CD14-positive monocyte (primary cell): ENCODE measurements around the gene NNMT. TPM values are rescaled to one million over a fixed set of nuclear protein-coding genes. Genes with fewer than 3 reads are reported as not detected.
"Not testable (repeated sequence)": the region's sequence is repeated elsewhere in the genome, so short reads cannot be mapped to it uniquely, and the experiment has no call there.

ENCODE experiments used
- DNase-seq, 3 donors: peaks; one replicate each; pipeline ENCODE4 v3.0.0-alpha.2; 2011 to 2022
- H2AFZ ChIP-seq: 2 replicates; pipeline ENCODE4 v1.6.0; 2012; ENCODE audit warnings: mild to moderate bottlenecking, low read depth, low read length, inconsistent platforms; ENCODE audit not compliant: insufficient read depth, poor library complexity, severe bottlenecking
- H3K27ac ChIP-seq, 2 donors: 1 replicate in 1 of 2; 2 replicates in 1 of 2; pipeline ENCODE4 v1.5.1; 2012 to 2013; ENCODE audit warnings: low read length in 2 of 2, control low read depth in 1 of 2, inconsistent platforms in 1 of 2, low read depth in 1 of 2, mild to moderate bottlenecking in 1 of 2
- H3K27me3 ChIP-seq, 2 donors: one replicate each; pipeline versions ENCODE4 v1.6.0 to v1.6.1; 2011 to 2013; ENCODE audit warnings: low read length in 2 of 2; ENCODE audit not compliant: control insufficient read depth in 2 of 2, insufficient read depth in 2 of 2
- H3K36me3 ChIP-seq, 2 donors: replicated peaks in 1 of 2; 1 replicate in 1 of 2; 2 replicates in 1 of 2; pipeline versions ENCODE4 v1.5.1 to v1.6.1; 2012 to 2013; ENCODE audit warnings: low read length in 2 of 2, control low read depth in 1 of 2, inconsistent platforms in 1 of 2, mild to moderate bottlenecking in 1 of 2; ENCODE audit not compliant: insufficient read depth in 2 of 2, control insufficient read depth in 1 of 2
- H3K4me1 ChIP-seq, 2 donors: 1 replicate in 1 of 2; 2 replicates in 1 of 2; pipeline versions ENCODE4 v1.5.1 to v1.6.1; 2012 to 2013; ENCODE audit warnings: low read length in 2 of 2, control low read depth in 1 of 2, inconsistent platforms in 1 of 2, mild to moderate bottlenecking in 1 of 2, moderate library complexity in 1 of 2; ENCODE audit not compliant: insufficient read depth in 2 of 2, control insufficient read depth in 1 of 2
- H3K4me2 ChIP-seq: replicated peaks from 2 replicates; pipeline ENCODE3; 2012; ENCODE audit warnings: low read length, moderate library complexity, mild to moderate bottlenecking; ENCODE audit not compliant: poor library complexity, severe bottlenecking; ENCODE audit errors: extremely low read depth
- H3K4me3 ChIP-seq, 3 experiments: fragments of 200-600 bp in 1 of 3; sonication (generic) in 1 of 3; replicated peaks in 1 of 3; 1 replicate in 2 of 3; 2 replicates in 1 of 3; pipeline ENCODE4 v1.5.1; 2011 to 2013; ENCODE audit warnings: low read length in 3 of 3, mild to moderate bottlenecking in 3 of 3, control low read depth in 2 of 3, low read depth in 2 of 3, inconsistent platforms in 1 of 3, moderate library complexity in 1 of 3
- H3K79me2 ChIP-seq: 2 replicates; pipeline ENCODE4 v1.6.0; 2012; ENCODE audit warnings: mild to moderate bottlenecking, control low read depth, inconsistent platforms, low read length, moderate library complexity; ENCODE audit not compliant: insufficient read depth
- H3K9ac ChIP-seq: 2 replicates; pipeline ENCODE4 v1.6.0; 2017; ENCODE audit warnings: low read length, mild to moderate bottlenecking; ENCODE audit not compliant: insufficient read depth, poor library complexity, severe bottlenecking
- H3K9me3 ChIP-seq, 2 donors: replicated peaks in 1 of 2; 1 replicate in 1 of 2; 2 replicates in 1 of 2; pipeline versions ENCODE4 v1.5.1 to v1.6.1; 2012 to 2013; ENCODE audit warnings: low read length in 2 of 2, control low read depth in 1 of 2; ENCODE audit not compliant: control insufficient read depth in 1 of 2, insufficient read depth in 1 of 2
- H4K20me1 ChIP-seq: 2 replicates; pipeline ENCODE4 v1.6.0; 2012; ENCODE audit warnings: mild to moderate bottlenecking, low read length, control low read depth, moderate library complexity; ENCODE audit not compliant: insufficient read depth
- H3K27ac Mint-ChIP-seq, 7 donors: one replicate each; pipeline ENCODE4 v1.8.0; 2020; ENCODE audit warnings: mild to moderate bottlenecking in 7 of 7, mixed read lengths in 7 of 7, moderate library complexity in 6 of 7, inconsistent platforms in 2 of 7
- H3K27me3 Mint-ChIP-seq, 3 donors: one replicate each; pipeline ENCODE4 v1.8.0; 2021 to 2022; ENCODE audit warnings: low read depth in 3 of 3, mild to moderate bottlenecking in 3 of 3, mixed read lengths in 3 of 3, moderate library complexity in 3 of 3, inconsistent platforms in 1 of 3
- H3K36me3 Mint-ChIP-seq, 2 donors: one replicate each; pipeline ENCODE4 v1.8.0; 2020; ENCODE audit warnings: mixed read lengths in 2 of 2, inconsistent platforms in 1 of 2, mild to moderate bottlenecking in 1 of 2
- H3K4me1 Mint-ChIP-seq: one replicate; pipeline ENCODE4 v1.8.0; 2020; ENCODE audit warnings: mild to moderate bottlenecking, mixed read lengths
- H3K4me3 Mint-ChIP-seq, 2 donors: one replicate each; pipeline ENCODE4 v1.8.0; 2020; ENCODE audit warnings: mild to moderate bottlenecking in 2 of 2, mixed read lengths in 2 of 2, moderate library complexity in 1 of 2
- H3K9me3 Mint-ChIP-seq, 7 donors: one replicate each; pipeline ENCODE4 v1.8.0; 2020 to 2022; ENCODE audit warnings: mixed read lengths in 7 of 7, mild to moderate bottlenecking in 6 of 7, moderate library complexity in 6 of 7, inconsistent platforms in 2 of 7
- WGBS: methylation state at CpG from one replicate; pipeline ENCODE4 v1.1.5; 2013; ENCODE audit warnings: missing lambda C conversion rate; ENCODE audit not compliant: insufficient coverage; 5-methylcytosine and 5-hydroxymethylcytosine counted together
- intact Hi-C, 2 donors: fragments of 100-400 bp; cut with micrococcal nuclease; formaldehyde crosslinking; loops; one replicate each; pipeline versions ENCODE4 v1.15.0 to v1.15.1; 2023
- polyA plus RNA-seq, 3 donors: library from polyadenylated mRNA; depleted of rRNA in 1 of 3; unstranded in 2 of 3; stranded (reverse) in 1 of 3; fragments of 300-500 nt in 2 of 3; fragments of >200 nt in 1 of 3; fragmentation: Illumina TruSeq in 2 of 3; gene quantifications; 1 replicate in 2 of 3; 2 replicates in 1 of 3; pipeline ENCODE4 v1.2.3, GENCODE V29; 2012 to 2021
- TF ChIP-seq, protein P1 (sequence below): fragments of 200-600 bp; IDR thresholded peaks from one replicate; pipeline ENCODE4 v1.8.0; 2022; ENCODE audit warnings: antibody characterized with exemption, mild to moderate bottlenecking

NNMT gene
- polyA plus RNA-seq, 3 donors = not detected

- no peaks in the 10 kb centered on the region for H3K79me2 ChIP-seq
- H3K27ac ChIP-seq = no peak overlapping the region
- Mint-ChIP-seq H3K4me3 (no peak overlapping the region), H3K27me3 (peaks cover 2 to 11% (median 6%) of the 10 kb centered on the region in 3 donors), H3K4me1 (no peaks in the 10 kb centered on the region), H3K9me3 (peaks cover 4 to 10% (median 8%) of the 10 kb centered on the region in 7 donors), H3K27ac (no peak overlapping the region), H3K36me3 (no peaks in the 10 kb centered on the region)
- H3K9ac ChIP-seq = no peak overlapping the region
- no CpG with 5 or more reads among the region's 1 CpG for WGBS
- H3K4me1 ChIP-seq = no peaks in the 10 kb centered on the region
- no peak overlapping the region for H3K4me2 ChIP-seq
- no peak for DNase-seq
- no peak overlapping the region for H3K4me3 ChIP-seq
- intact Hi-C loops = no loop called here
- H3K36me3 ChIP-seq = no peaks in the 10 kb centered on the region
- peaks cover 4 to 5% of the 10 kb centered on the region in 2 donors for H3K27me3 ChIP-seq
- TF ChIP-seq, protein P1, sequence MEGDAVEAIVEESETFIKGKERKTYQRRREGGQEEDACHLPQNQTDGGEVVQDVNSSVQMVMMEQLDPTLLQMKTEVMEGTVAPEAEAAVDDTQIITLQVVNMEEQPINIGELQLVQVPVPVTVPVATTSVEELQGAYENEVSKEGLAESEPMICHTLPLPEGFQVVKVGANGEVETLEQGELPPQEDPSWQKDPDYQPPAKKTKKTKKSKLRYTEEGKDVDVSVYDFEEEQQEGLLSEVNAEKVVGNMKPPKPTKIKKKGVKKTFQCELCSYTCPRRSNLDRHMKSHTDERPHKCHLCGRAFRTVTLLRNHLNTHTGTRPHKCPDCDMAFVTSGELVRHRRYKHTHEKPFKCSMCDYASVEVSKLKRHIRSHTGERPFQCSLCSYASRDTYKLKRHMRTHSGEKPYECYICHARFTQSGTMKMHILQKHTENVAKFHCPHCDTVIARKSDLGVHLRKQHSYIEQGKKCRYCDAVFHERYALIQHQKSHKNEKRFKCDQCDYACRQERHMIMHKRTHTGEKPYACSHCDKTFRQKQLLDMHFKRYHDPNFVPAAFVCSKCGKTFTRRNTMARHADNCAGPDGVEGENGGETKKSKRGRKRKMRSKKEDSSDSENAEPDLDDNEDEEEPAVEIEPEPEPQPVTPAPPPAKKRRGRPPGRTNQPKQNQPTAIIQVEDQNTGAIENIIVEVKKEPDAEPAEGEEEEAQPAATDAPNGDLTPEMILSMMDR = no peak
- H4K20me1 ChIP-seq = no peaks in the 10 kb centered on the region
- no peak overlapping the region for H2AFZ ChIP-seq
- H3K9me3 ChIP-seq = peaks cover 3 to 9% of the 10 kb centered on the region in 2 donors
Observed at GRCh38 chr11:114330373-114330772, 34.2 kb downstream of the NNMT start.

- H3K4me2 ChIP-seq = peak overlapping the region; percentile 68
- H3K79me2 ChIP-seq = no peaks in the 10 kb centered on the region
- peak overlapping the region in 1 of 7 donors; percentile 58 for H3K27ac Mint-ChIP-seq
- no peak overlapping the region for H3K9ac ChIP-seq
- peaks cover 9 to 10% of the 10 kb centered on the region in 2 donors for H3K4me1 ChIP-seq
- no peaks in the 10 kb centered on the region for H4K20me1 ChIP-seq
- H3K36me3 ChIP-seq = no peaks in the 10 kb centered on the region
- peak; percentile 16 to 51 (median 50) for DNase-seq
- no peaks in the 10 kb centered on the region for H3K9me3 ChIP-seq
- H3K4me3 Mint-ChIP-seq = peak overlapping the region; percentile 54 to 83
- 20% methylated on average over 14 of the region's 18 CpGs for WGBS
- TF ChIP-seq, protein P1 = peak; percentile 81
- H3K27me3 ChIP-seq = peaks cover 0 to 3% of the 10 kb centered on the region in 2 donors
- H3K4me3 ChIP-seq = peak overlapping the region in 1 of 3 experiments; percentile 54
- H2AFZ ChIP-seq = peak overlapping the region; percentile 75
- intact Hi-C loops = loop anchor here in 1 of 2 donors (10.0 kb wide), 2 partner anchors 94 to 424 kb away; partner anchors contain the start of gene REXO2
- peaks cover 14% of the 10 kb centered on the region for H3K4me1 Mint-ChIP-seq
- no peak overlapping the region for H3K27ac ChIP-seq
- peaks cover 0 to 9% (median 8%) of the 10 kb centered on the region in 3 donors for H3K27me3 Mint-ChIP-seq
- H3K9me3 Mint-ChIP-seq = no peaks in the 10 kb centered on the region
- no peaks in the 10 kb centered on the region for H3K36me3 Mint-ChIP-seq
Observed at GRCh38 chr11:114340311-114341131, 44.3 kb downstream of the NNMT start.

DNA sequence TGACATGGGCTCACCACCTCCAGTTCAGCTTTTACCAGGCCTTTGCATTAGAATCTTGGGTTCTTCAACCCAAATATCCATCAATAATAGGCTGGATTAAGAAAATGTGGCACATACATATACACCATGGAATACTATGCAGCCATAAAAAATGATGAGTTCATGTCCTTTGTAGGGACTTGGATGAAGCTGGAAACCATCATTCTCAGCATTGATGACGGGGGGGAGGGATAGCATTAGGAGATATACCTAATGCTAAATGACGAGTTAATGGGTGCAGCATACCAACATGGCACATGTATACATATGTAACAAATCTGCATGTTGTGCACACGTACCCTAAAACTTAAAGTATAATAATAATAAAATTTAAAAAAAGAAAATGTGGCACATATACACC, 45.5 kb downstream of the NNMT start:
- not testable (repeated sequence) for H3K27ac ChIP-seq, H3K27ac Mint-ChIP-seq, H3K79me2 ChIP-seq, H4K20me1 ChIP-seq, H3K36me3 ChIP-seq, H3K9ac ChIP-seq, H3K9me3 ChIP-seq, H3K27me3 ChIP-seq, H3K36me3 Mint-ChIP-seq, DNase-seq, H3K9me3 Mint-ChIP-seq, H3K27me3 Mint-ChIP-seq, H3K4me3 Mint-ChIP-seq, H3K4me3 ChIP-seq, H3K4me2 ChIP-seq, H3K4me1 ChIP-seq, H2AFZ ChIP-seq
- peaks cover 17% of the 10 kb centered on the region for H3K4me1 Mint-ChIP-seq
- no CpG with 5 or more reads among the region's 3 CpGs for WGBS
- intact Hi-C loops = loop anchor here in 1 of 2 donors (10.0 kb wide), 2 partner anchors 93 to 423 kb away; partner anchors contain the start of gene REXO2
